Activated CD8-positive, alpha-beta memory T cell treated with anti-CD3 and anti-CD28 coated beads, Interleukin-2, amount 50 U/mL, for 1 hour (primary cell): ENCODE measurements around the gene PPP1R13L.

Source experiments
- DNase-seq: peaks from one replicate; pipeline ENCODE4 v3.0.0-alpha.2; 2020; ENCODE audit errors: extremely low read depth

Gene PPP1R13L

GRCh38 chr19:45406226-45407090, 1.6 kb upstream of the PPP1R13L start, which contains the start of gene POLR1G:
Gene POLR1G (plus strand): TSS chr19:45406644. CDS start chr19:45406697, 53 bp downstream.
- DNase-seq, result peak; percentile 51

GRCh38 chr19:45405435-45406225, 761 bp upstream of the PPP1R13L start:
- peak; percentile 52 for DNase-seq

GRCh38 chr19:45403781-45404556, 900 bp downstream of the PPP1R13L start:
- DNase-seq, result no peak

GRCh38 chr19:45403272-45403671, 1.6 kb downstream of the PPP1R13L start:
- no peak for DNase-seq

GRCh38 chr19:45402298-45403061, 2.4 kb downstream of the PPP1R13L start:
- DNase-seq, result no peak

- no peak for DNase-seq
Measured at GRCh38 chr19:45401815-45402214, 3.1 kb downstream of the PPP1R13L start.

DNA sequence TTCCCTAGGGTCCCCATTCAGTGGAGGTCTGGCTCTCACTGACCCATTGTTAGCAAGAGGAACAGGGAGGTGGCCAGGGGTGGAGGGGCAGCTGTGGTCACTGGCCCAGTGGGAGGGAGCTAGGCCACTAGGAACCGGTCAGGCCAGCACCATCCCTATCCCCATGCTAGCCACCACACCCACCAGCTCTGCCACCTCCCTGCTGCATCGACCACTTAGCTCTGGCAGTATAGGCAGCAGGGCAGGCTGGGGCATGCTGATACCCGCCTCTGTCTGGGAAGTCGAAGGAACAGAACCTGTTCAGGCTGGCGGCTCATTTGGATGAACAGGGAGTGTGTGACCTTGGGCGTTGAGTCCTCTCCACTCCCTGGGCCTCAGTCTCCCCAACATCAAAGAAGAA, 4.7 kb downstream of the PPP1R13L start:
- DNase-seq, result no peak

GRCh38 chr19:45395821-45396617, 8.8 kb downstream of the PPP1R13L start:
- no peak for DNase-seq

- no peak for DNase-seq
Measured at GRCh38 chr19:45391871-45392665, 12.8 kb downstream of the PPP1R13L start.

DNA sequence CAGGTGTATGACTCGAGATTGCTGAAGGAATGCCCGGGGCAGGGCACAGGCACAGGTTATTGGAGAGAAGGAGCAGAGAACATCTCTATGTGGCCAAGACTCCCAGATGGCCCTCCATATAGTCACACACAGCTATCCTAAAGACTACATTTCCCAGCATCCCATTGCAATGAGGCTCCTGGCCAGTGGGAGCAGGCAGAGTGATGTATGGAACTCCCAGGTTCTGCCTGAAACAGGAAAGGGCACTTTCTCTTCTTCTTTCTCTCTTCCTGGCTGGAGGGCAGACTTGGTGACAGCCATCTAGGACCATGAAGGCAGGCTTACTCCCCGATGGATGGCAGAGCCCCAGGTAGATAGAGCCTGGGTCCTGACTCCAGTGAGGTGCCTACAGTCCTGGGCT, 13.5 kb downstream of the PPP1R13L start:
- no peak for DNase-seq

DNA sequence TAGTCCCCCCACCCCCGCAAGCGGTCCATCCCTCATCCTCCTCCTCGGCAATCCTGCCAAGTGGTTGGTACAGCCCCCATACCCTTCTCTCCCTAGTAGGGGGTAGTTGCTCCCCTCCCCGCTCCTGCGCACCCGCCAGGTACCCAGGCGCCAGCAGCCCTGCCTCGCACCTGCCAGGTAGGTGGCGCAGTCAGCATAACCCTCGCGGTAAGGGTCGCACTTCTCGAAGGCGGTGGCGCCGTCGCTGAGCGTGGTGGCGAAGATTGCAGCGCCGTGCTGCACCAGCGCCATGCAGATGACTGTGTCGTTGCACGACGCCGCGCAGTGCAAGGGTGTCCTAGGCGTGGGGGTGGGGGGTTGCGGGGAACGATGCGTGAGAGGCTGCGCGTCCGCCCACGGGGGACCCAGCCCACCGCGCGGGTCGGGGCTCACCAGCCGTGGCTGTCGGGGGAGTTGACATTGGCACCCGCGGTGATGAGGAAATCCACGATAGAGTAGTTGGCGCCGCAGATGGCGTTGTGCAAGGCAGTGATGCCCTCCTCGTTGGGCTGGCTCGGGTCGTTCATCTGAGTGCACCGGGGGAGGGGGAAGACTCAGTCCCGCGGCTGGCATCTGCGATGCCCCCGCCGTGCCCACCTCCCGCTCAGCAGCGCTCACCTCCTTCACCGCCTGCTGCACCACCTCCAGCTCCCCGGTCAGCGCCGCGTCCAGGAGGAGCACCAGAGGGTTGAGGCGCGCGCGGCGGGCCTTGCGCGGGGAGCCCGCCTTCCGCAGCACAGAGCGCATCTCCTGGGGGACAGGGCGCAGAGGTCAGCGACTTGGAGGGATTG, 19.3 kb downstream of the PPP1R13L start:
- DNase-seq, result no peak

DNA sequence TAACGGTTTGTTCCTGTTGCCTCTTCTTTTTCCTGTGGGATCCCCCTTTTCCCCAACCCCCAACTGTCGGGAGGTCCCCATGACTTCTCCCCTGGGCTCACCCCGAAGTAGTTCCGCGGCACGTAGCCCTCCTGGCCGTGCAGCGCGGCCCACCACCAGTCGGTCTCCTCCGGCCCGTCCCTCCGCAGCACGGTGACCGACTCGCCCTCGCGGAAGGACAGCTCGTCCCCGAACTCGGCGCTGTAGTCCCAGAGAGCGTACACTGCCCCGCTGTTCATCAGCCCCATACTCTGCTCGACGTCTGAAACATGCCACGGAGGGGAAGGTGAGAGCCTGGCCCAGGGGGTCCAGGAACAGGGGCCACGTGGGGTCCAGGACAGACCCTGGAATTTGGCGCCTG, 22.4 kb downstream of the PPP1R13L start:
- no peak for DNase-seq

DNA sequence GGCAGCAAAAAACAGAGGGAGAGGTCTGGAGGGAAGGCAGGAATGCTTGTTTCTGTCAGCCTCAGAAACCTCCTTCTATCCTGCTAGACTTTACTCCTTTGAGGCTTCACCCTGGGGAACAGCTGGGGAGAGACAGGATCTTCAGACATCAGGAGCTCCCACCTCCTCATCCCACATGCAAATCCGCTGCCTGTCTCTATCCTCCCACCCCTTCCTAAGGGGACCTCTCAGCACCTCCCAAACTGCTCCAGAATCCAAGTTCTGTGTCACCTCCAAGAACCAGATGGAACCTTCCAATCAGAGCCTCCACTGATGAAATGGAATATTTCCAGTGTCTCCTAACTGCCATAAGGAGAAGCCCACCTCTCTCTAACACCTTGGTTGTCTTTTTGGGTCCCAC, 24.8 kb downstream of the PPP1R13L start:
- no peak for DNase-seq

DNA sequence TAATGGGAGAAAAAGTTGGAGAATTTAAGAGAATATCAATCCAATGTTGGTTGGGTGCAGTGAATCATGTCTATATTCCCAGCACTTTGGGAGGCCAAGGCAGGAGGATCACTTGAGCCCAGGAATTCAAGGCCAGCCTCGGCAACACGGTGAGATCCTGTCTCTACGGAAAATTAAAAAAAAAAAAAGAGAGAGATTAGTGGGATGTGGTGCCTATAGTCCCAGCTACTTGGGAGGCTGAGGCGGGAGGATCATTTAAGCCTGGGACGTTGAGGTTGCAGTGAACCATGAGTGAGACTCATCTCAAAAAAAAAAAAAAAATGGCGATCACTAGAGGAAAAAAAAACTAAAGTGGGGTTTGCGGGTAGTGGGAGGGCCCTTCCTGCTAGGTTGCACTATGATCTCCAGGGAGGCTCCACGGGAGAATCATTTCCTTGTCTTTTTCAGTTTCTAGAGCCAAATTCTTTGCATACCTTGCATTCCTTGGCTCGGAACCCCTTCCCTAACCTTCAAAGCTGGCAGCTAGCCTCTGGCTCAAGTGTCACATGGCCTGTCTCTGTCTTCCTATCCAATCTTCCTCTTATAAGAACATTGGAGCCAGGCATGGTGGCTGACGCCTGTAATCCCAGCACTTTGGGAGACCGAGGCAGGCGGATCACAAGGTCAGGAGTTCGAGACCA, 28.7 kb downstream of the PPP1R13L start:
- DNase-seq, result no peak

DNA sequence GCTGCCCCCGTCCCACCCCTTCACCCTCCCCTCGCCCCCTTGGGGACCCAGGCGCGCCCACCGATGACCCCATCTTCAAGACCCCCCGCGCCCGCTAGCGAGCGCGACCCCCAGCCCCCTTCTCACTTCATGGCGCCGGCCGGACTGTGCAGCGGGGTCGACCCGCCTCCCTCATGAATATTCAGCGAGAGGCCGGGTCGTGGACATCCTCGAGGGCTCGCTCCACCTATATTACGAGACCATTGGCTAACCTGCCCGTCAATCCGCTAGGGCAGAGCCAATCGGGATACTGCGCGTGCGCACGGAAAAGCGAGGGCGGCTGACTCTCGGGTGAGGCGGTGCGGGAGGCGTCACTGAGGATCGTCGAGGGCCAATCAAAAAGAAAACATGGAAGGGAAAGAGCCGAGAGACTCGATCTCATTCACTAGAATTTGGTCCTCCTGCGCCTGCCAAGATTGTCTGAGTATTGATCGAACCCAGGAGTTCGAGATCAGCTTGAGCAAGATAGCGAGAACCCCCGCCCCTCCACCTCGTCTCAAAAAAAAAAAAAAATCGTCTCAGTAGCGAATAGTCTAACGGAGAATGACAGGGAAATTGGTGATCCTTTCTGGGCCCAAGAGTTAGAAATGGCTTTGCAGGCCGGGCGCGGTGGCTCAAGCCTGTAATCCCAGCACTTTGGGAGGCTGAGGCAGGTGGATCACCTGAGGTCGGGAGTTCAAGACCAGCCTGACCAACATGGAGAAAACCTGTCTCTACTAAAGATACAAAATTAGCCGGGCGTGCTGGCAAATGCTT, 34.3 kb downstream of the PPP1R13L start, which contains the start of gene ERCC2:
Gene ERCC2 (minus strand): TSS at position 164 of the 795 bp plus-strand sequence. CDS start 33 bp downstream, at position 131.
- DNase-seq, result peak; percentile 98

DNA sequence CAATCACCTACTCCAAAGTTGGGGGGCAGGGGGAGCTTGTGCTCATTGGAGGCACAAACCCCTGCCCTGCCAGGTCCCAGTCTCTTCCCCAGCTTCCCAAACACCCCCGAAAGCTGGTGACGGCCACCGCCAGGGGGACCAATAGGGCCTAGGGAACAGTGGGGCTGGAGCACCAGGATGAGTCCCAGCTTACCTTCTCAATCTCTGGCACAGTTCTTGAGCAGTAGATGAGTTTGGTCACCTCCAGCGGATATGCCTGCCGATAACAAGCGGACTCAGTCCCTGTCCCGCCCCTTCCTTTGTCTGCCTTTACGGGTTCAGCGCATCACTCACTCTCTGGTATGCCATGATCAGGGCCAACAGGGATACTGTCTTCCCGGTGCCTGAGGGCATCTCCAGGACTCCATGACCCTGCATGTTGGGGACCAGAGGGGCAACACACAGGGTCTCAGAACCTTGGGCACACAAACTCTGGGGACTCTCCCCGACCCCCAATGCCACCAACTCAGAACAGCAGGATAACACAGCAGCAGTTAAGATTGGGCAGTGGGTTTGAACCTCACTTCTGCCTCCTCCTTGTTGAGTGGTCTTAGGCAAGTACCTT, 36.0 kb downstream of the PPP1R13L start:
- no peak for DNase-seq

GRCh38 chr19:45368127-45368526, 36.7 kb downstream of the PPP1R13L start:
- no peak for DNase-seq
